ENCODE results near the gene VGF.
"Not testable (repeated sequence)": the region's sequence is repeated elsewhere in the genome, so short reads cannot be mapped to it uniquely, and the experiment has no call there.

VGF gene

GRCh38 chr7:101124376-101125056 lies 40.9 kb downstream of the VGF start:
- peak; percentile 55 for DNase-seq (ENCODE audit: low read depth, low spot score)
- no peak overlapping the region for H3K4me3 ChIP-seq (ENCODE audit: low read length)

GRCh38 chr7:101123703-101124068 lies 41.7 kb downstream of the VGF start:
- no peak overlapping the region for H3K4me3 ChIP-seq (ENCODE audit: low read length)
- no peak for DNase-seq (ENCODE audit: low read depth, low spot score)

- no peak overlapping the region for H3K4me3 ChIP-seq (ENCODE audit: low read length)
- no peak for DNase-seq (ENCODE audit: low read depth, low spot score)
These were observed 42.3 kb downstream of the VGF start for GRCh38 chr7:101122933-101123702.

GRCh38 chr7:101121991-101122932 lies 43.1 kb downstream of the VGF start:
- DNase-seq (ENCODE audit: low read depth, low spot score), result no peak
- no peak overlapping the region for H3K4me3 ChIP-seq (ENCODE audit: low read length)

GRCh38 chr7:101121631-101121990 lies 43.8 kb downstream of the VGF start:
- not testable (repeated sequence) for H3K4me3 ChIP-seq (ENCODE audit: low read length); DNase-seq (ENCODE audit: low read depth, low spot score)

GRCh38 chr7:101120315-101120714 lies 45.1 kb downstream of the VGF start:
- DNase-seq (ENCODE audit: low read depth, low spot score), result no peak
- H3K4me3 ChIP-seq (ENCODE audit: low read length), result no peak overlapping the region

- H3K4me3 ChIP-seq (ENCODE audit: low read length), result no peak overlapping the region
- no peak for DNase-seq (ENCODE audit: low read depth, low spot score)
These were observed 45.5 kb downstream of the VGF start for GRCh38 chr7:101119876-101120275.

- no peak overlapping the region for H3K4me3 ChIP-seq (ENCODE audit: low read length)
- no peak for DNase-seq (ENCODE audit: low read depth, low spot score)
These were observed 46.5 kb downstream of the VGF start for GRCh38 chr7:101118856-101119255.

- H3K4me3 ChIP-seq (ENCODE audit: low read length), result no peak overlapping the region
- DNase-seq (ENCODE audit: low read depth, low spot score), result no peak
These were observed 48.5 kb downstream of the VGF start for GRCh38 chr7:101116898-101117297.

- H3K4me3 ChIP-seq (ENCODE audit: low read length), result no peak overlapping the region
- DNase-seq (ENCODE audit: low read depth, low spot score), result no peak
These were observed 50.2 kb downstream of the VGF start for GRCh38 chr7:101115215-101115614.

GRCh38 chr7:101114492-101114891 lies 50.9 kb downstream of the VGF start:
- no peak overlapping the region for H3K4me3 ChIP-seq (ENCODE audit: low read length)
- no peak for DNase-seq (ENCODE audit: low read depth, low spot score)

- no peak overlapping the region for H3K4me3 ChIP-seq (ENCODE audit: low read length)
- DNase-seq (ENCODE audit: low read depth, low spot score), result no peak
These were observed 51.5 kb downstream of the VGF start for GRCh38 chr7:101113836-101114235.

- DNase-seq (ENCODE audit: low read depth, low spot score), result not testable (repeated sequence)
These were observed 52.2 kb downstream of the VGF start for GRCh38 chr7:101113140-101113539.

More at GRCh38 chr7:101113140-101113539, 52.2 kb downstream of the VGF start:
- not testable (repeated sequence) for H3K4me3 ChIP-seq (ENCODE audit: low read length)

Data from Jurkat, Clone E6-1 (cell line).